HG03521 (cell line): ENCODE results near the gene SNRNP27.
"Not testable (repeated sequence)": the region's sequence is repeated elsewhere in the genome, so short reads cannot be mapped to it uniquely, and the experiment has no call there.

ENCODE experiments used
- ATAC-seq: cut with Tn5 transposase; IDR thresholded peaks from one replicate; pipeline ENCODE4 v1.9.1; 2021; ENCODE audit warnings: mild to moderate bottlenecking, moderate library complexity; ENCODE audit not compliant: unreplicated experiment

The SNRNP27 gene, protein sequence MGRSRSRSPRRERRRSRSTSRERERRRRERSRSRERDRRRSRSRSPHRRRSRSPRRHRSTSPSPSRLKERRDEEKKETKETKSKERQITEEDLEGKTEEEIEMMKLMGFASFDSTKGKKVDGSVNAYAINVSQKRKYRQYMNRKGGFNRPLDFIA

DNA sequence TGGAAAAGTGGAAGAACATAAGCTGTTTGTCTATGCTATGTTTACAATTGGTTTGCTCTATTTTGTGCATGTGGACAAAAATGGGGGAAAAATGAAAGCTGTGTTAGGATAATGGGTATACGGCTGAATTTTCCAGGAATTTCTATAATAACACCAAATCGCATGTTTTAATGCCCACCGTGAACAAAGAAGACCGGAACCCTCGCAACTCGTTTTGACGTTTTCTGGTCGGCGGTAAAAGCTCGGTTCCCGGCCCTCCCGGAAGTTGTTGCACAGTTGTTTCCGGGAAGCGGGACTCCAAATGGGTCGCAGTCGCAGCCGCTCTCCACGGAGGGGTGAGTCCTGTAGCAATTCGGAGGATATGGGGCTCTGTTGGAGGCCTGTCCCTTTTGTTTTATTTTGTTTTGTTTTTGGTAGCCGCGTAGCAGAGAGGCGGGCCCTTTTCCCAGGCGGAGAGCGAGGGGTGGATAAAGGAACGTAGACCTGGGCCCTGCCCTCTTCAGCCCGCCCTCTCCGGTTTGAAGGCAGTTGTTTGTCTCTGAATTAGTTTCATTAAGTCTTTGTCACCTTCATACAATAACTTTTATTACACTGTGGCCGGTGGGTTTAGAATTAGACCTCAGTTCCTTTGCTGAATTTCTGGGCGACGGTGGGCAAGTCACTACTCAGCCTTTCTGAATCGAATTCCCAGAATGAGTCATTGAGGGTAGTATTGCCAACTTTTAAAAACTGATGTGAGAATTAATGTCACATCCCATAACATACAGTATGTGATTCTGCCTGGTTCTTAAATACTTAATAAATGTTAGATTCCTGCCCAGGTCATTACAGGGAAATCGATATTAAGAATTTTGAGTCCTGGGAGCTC, at the start of gene SNRNP27:
SNRNP27 (plus strand) TSS at position 273 of the 868 bp plus-strand sequence; CDS start at position 302, 29 bp downstream.
- ATAC-seq: no peak

DNA sequence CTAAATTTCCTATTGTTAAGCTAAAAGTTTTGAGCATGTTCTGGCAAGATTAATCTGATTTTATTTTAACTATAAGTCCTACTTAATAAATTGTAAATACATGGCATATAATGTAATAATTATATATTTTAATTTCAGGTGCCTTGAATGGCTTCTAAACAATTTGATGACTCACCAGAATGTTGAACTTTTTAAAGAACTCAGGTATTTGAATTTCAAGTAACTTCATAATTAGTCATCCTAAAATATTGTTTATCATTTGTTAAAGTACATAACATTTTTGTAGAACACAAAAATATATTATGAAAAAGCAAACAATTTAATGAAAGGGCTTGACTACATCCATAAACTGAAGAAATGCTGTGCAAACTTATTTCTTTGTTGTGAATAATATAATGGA, 49.8 kb upstream of the SNRNP27 start:
- ATAC-seq: no peak

DNA sequence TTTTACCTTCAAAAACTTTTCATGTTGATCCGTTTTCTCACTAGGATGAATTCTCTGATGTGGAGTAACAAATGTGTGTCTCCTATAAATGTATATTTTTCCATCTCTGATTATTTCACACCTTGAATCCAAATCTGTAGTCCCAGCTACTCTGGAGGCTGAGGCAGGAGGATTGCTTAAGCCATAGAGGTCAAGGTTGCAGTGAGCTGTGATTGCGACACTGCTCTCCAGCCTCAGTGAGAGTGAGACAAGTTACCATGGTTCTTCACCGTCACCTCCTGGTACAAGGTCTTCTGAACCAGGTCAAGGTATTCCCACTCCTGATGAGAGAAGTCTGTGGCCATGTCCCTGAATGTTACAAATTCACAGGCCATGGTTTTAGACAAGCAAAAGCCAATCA, 49.2 kb upstream of the SNRNP27 start:
- no peak for ATAC-seq

DNA sequence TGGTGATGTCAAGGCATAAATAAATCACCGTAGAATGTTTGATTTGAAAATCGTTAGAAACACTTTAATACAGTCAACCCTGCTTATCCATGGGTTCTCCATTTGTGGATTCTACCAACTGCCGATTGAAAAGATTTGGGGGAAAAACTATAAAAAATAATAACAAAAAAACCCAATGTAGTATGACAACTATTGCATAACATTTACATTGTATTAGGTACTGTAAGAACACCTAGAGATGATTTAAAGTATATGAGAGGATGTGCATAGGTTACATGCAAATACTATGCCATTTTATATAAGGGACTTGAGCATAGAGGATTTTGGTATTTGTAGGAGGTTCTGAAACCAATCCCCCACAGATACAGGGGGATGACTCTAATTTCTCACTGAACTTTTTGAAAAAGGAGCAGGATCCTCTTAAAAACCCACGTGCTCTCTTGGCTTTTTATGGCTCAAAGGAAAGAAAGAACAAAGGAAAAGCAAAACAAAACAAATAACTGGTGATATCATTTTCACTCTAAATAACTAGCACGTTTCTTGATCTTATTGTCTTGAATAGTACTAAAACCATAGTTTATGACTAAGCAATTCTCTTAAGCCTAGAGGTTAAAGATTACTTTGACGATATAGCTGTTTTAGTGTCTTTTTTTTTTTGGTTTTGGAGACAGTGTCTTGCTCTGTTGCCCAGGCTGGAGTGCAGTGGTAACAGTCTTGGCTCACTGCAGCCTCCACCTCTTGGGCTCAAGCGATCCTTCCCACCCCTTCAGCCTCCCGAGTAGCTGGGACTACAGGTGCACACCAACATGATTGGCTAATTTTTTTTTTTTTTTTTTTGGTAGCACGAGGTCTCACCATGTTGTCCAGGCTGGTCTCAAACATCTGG, 47.3 kb upstream of the SNRNP27 start:
- no peak for ATAC-seq

DNA sequence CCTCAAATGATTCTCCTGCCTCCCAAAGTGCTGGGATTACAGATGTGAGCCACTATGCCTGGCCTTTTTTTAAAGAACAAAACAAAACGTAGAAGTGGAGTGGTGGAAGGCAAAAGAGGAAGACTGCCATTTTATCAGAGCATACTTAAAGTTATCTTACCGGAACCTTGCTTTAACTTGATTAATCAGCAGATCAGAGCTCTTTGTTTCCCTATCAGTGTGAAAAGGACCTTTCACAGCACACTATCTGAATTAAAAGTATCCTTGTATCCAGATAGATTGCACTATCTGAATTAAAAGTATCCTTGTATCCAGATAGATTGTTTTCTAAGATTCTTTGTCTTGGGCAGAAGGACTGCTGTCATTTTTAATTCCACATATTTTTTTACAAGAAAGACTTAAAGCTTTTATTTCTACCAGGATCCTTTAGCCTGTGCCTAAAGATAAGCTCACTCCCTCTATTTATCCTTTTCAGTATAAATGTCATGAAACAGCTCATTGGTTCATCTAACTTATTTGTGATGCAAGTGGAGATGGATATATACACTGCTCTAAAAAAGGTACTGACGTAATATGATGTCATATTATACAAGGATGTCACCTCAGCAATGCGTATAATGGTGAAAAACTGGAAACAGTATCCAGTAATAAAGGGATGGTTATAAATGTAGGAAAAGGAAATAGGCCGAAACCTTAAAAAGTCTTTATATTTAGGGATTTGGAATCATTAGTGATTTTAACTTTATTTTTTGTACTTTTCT, 46.5 kb upstream of the SNRNP27 start:
- ATAC-seq: no peak

DNA sequence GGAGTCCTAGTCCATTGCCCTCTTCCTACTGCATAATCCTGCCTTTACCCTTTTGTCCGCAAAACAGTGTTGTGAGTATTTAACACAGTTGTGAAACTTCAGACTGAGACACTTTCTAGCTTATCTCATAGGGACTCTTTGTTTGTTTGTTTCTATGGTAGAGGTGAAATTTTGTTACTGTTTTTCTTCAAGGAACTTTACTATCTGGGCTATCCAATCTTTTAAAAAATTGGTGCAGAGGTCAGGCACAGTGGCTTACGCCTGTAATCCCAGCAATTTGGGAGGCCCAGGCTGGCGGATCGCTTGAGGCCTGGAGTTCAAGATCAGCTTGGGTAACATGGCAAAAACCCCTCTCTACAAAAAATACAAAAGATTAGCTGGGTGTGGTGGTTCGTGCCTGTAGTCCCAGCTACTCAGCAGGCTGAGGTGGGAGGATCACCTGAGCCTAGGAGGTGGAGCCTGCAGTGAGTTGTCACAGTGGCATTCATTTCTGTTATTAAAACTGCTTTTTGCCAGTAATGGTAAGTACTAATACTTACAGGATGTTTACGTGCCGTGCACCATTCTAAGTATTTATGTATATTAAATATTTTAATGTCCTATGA, 45.5 kb upstream of the SNRNP27 start:
- no peak for ATAC-seq

DNA sequence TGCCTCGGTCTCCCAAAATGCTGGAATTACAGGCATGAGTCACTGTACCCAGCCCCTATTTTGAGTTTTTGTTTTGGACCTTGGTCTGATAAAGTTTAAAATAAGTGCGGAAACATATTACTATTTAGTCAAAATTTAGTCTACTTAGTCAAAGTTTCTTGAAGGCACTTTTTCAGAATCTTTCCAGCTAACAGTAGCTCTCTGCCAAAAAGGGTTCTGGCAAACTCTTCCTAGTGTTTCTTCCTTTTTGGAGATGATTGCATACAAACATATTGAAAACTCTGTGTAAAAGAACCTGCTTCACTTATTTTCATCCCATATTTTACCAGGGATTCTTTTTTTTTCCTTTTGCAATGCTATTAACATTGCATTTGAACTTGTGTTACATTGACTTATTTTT, 35.5 kb upstream of the SNRNP27 start:
- no peak for ATAC-seq

DNA sequence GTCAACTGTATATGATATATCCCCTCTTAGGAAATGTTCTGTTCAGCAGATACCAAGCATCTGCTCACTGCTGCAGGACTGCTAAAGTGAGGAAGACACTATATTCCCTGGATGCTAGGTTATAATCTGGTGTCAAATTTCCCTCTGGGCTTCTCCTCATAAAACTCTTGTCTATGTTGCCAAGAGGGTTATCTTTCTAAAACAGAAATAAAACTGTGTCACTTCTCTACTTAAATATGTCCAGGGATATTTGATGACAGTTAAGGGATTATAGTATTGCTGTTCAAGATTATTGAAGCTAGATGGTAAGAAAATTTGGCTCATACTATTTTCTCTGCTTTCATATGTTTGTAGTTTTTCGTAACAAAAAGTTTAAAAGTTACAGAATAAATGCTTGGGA, 30.5 kb upstream of the SNRNP27 start:
- ATAC-seq: no peak

DNA sequence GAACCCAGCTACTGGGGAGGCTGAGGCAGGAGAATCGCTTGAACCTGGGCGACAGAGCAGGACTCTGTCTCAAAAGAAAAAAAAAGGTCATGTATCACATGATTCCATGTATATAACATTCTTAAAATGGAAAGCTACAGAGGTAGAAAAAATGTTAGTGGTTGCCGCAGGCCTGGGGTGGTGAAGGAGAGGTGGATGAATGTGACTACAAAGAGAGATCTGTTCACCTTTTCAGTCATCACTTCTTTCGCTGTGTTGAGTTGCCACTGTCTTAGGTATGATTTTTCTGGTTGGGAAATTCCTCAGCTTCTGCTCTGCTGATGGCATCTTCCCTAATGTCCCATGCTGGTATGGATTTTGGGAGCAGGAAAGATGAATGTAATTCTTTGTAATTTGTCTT, 5.3 kb upstream of the SNRNP27 start:
- no peak for ATAC-seq

DNA sequence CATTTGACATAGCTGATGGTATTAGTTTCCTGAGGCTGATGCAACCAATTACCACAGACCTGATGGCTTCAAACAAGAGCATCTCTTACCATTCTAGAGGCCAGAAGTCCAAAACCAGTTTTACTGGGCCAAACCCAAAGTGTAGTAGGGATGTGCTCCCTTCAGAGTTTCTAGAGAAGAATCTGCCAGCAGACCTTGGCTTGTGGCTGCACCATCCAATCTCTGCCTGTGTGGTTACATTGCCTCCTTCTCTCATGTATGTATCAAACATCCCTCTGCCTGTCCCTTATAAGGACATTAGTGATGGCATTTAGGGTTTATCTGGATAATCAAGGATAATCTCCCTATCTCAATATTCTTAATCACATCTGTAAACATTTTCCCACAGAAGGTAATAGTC, 4.5 kb upstream of the SNRNP27 start:
- ATAC-seq: no peak

DNA sequence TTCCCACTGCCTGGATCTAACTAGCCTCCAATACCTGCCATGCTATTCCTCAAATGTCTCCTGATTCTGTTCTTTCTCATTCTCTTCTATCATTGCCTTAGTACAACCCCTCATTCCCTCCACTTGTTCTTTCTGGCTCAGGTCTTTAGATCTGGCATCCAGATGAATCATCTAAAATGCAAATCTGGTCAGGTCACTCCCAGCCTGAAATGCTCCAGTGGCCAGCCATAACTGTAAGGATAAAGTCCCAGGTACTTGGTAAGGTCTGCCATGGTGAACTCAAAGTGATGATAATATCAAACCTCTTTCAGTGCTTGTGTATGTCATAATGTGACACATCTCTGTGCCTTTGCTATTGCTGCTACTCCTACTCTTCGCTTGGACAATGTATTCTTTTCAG, 2.9 kb upstream of the SNRNP27 start:
- no peak for ATAC-seq

DNA sequence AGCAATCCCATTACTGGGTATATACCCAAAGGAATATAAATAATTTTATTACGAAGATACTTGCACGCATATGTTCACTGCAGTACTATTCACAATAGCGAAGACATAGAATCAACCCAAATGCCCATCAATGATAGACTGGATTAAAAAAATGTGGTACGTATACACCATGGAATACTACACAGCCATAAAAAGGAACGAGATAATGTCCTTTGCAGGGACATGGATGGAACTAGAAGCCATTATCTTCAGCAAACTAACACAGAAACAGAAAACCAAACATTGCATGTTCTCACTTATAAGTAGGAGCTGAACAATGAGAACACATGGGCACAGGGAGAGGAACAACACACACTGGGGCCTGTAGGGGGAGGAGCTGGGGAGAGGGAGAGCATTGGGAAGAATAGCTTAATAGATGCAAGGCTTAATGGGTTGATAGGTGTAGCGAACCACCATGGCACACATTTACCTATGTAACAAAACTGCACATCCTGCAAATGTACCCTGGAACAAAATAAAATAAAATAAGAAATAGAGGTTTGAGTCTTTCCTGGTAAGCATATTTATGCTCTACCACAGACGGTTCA, 825 bp upstream of the SNRNP27 start:
- not testable (repeated sequence) for ATAC-seq

DNA sequence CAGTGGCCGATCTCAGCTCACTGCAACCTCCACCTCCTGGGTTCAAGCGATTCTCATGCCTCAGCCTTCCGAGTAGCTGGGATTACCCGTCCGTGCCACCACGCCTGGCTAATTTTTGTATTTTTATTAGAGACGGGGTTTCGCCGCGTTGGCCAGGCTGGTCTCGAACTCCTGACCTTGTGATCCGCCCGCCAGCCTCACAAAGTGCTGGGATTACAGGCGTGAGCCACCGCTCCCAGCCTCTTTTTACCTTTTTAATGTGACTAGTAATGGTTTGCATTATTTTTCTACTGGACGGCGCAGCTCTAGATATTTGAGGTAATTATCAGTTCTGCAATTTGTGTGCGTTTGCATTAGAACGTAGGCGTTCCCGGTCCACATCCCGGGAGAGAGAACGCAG, 981 bp downstream of the SNRNP27 start:
- ATAC-seq: not testable (repeated sequence)

DNA sequence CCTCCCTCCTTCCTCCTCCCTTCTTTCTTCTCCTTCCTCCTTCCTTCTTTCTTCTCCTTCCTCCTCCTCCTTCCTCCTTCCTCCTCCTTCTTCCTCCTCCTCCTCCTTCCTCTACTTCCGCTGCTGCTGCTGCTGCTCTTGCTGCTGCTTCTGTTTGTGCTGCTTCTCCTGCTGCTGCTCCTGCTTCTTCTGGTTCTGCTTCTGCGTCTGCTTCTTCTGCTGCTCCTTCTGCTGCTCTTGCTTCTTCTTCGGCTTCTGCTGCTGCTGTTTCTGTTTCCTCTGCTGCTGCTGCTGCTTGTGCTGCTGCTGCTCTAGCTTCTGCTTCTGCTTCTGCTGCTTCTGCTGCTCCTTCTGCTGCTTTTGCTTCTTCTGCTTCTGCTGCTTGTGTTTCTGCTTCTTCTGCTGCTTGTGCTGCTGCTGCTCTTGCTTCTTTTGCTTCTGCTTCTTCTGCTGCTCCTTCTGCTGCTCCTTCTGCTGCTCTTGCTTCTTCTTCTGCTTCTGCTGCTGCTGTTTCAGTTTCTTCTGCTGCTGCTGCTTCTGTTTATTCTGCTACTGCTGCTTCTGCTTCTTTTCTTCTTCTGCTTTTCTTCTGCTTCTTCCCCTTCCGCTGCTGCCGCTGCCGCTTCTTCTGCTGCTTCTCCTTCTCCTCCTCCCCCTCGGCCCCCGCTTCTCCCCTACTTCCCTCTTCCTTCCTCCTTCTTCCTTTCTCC, 8.6 kb downstream of the SNRNP27 start:
- no peak for ATAC-seq

DNA sequence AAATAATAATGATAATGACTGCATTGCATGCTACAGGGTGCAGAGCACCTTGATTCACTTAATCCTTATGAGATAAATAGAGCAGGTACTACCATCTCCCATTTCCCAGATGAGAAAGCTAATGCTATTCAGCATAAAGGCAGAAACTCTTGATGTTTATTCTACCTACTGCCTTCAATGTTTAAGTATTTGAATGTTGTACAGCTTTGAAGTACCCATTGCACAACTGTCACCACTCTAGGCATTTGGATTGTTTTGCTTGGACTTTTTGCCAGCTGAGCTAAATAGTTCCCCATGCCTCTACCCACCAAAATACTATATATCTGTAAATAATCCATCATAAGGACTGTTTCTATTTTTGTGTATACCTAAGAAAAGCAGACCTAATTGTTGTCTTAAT, 13.5 kb downstream of the SNRNP27 start:
- no peak for ATAC-seq

DNA sequence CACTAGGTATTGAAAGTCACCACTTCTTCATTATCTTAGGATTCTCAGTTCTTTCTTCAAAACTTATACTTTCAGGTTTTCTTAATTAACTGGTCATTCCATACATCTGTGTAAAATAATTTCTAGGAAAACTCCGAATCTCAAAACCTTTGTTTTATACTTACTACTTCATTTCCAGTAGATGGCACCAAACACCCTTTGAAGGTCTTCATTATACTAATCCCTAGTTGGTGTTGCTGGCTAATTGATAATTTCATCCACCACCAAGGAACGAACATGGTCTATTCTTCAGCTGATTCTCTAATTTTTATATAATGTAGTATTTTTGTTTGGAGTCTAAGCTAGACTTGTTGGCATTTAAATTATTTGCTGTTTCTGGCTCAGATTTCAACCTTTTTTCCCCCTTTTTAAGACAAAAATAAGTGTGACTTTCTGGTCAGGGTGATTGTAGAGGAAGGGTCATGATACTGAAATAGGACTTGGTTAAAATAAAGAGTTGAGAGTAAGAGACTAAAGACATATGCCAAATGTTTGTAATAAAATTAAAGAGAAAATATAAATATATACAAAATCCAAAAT, 18.3 kb downstream of the SNRNP27 start:
- no peak for ATAC-seq

DNA sequence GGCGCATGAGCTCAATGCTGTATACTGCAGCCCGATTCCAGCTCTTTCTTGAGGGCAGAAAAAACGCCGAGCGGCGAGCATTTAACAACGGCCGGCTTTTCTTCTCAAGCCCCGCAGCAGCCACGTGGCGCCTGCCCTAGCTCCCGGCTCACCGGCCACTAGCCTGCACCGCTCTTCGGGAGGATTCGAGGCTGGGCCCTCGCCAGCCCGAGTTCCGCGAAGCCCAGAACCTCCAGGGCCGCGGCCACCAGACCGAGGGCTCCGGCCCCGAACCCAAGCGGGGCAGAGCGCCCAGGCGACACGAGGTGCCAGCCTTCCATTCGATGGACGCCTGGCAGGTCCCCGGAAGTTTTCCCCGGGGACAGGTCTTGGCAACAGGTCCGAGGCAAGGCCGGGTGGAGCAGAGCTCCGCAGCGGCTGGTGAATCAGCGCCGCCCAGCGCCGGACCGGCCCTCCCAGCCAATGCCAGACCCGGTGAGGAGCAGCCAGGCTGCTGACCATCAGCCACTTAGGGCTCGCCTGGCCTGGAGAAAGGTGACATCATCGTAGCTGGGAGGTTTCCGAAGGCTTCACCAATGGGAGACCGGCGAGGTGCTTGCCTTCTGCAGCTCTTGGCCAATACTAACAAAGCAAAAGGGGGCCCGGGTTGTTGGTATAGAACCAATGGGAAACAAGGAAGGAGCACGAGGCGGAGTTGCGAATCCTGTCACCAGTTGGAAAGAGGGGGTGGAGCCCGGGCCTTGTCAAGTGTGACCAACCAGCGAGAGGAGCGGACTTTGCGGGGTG, 20.6 kb downstream of the SNRNP27 start:
- ATAC-seq: peak; percentile 79
